Lower lobe of right lung (tissue), 2 donors: Measurements from ENCODE around the gene FPR2. TPM values are rescaled to one million over a fixed set of nuclear protein-coding genes. Genes with fewer than 3 reads are reported as not detected.
"Not testable (repeated sequence)": the region's sequence is repeated elsewhere in the genome, so short reads cannot be mapped to it uniquely, and the experiment has no call there.

Experiments
- ATAC-seq, 2 donors: fragments of 200-7000 bp; cut with Tn5 transposase; one replicate each; pipeline ENCODE4 v1.9.1; 2020 to 2022; ENCODE audit warnings: mild to moderate bottlenecking in 2 of 2, moderate library complexity in 2 of 2
- DNase-seq: peaks from one replicate; pipeline ENCODE4 v3.0.0-alpha.2; 2020
- H3K27ac ChIP-seq: fragments of 200-600 bp; one replicate; pipeline ENCODE4 v1.8.0; 2022
- H3K27me3 ChIP-seq: fragments of 200-600 bp; one replicate; pipeline ENCODE4 v1.8.0; 2022; ENCODE audit warnings: low read depth
- H3K36me3 ChIP-seq: fragments of 200-600 bp; one replicate; pipeline ENCODE4 v1.8.0; 2022; ENCODE audit warnings: mild to moderate bottlenecking
- H3K4me1 ChIP-seq: fragments of 200-600 bp; one replicate; pipeline ENCODE4 v1.8.0; 2022
- H3K4me3 ChIP-seq: fragments of 200-600 bp; one replicate; pipeline ENCODE4 v1.8.0; 2022; ENCODE audit warnings: mild to moderate bottlenecking
- H3K9me3 ChIP-seq: fragments of 200-600 bp; one replicate; pipeline ENCODE4 v1.8.0; 2022
- CTCF ChIP-seq: fragments of 200-600 bp; IDR thresholded peaks from one replicate; pipeline ENCODE4 v1.8.0; 2022; ENCODE audit warnings: antibody characterized with exemption, mild to moderate bottlenecking
- intact Hi-C: fragments of 100-400 bp; cut with DNase I; formaldehyde crosslinking; loops from one replicate; pipeline ENCODE4 v1.11.0; 2022
- total RNA-seq: library from RNA; stranded (reverse); fragmentation: NEBNext Ultra II Directional; extraction: Animal tissue kit (Norgen Biotek cat#: 25700); gene quantifications from one replicate; pipeline ENCODE4 v1.2.1, GENCODE V29; 2021
- donor health status: DM: no; HTN: yes; CAD: no; lungs with severe emphysema.

The FPR2 gene
- total RNA-seq, 1 donor from 2014 or later, result 29.4 TPM

GRCh38 chr19:51733742-51734522, 27.0 kb upstream of the FPR2 start:
- H3K27me3 ChIP-seq, result peaks cover under 1% of the 10 kb centered on the region
- intact Hi-C loops, result no loop called here
- no peak for TF ChIP-seq CTCF

GRCh38 chr19:51735759-51736449, 25.1 kb upstream of the FPR2 start:
- no peak for TF ChIP-seq CTCF
- H3K36me3 ChIP-seq, result no peaks in the 10 kb centered on the region
- peak; percentile 87 for DNase-seq
- no peaks in the 10 kb centered on the region for H3K27me3 ChIP-seq
- no peaks in the 10 kb centered on the region for H3K9me3 ChIP-seq
- no peak overlapping the region for H3K4me3 ChIP-seq
- intact Hi-C loops, result no loop called here
- H3K4me1 ChIP-seq, result peaks cover 5% of the 10 kb centered on the region
- no peak overlapping the region for H3K27ac ChIP-seq
- ATAC-seq, result peak; percentile 90 to 95

More at GRCh38 chr19:51733742-51734522, 27.0 kb upstream of the FPR2 start:
- Histone ChIP-seq H3K36me3 (no peaks in the 10 kb centered on the region), H3K4me1 (peaks cover 5% of the 10 kb centered on the region), H3K27ac (no peak overlapping the region), H3K4me3 (no peak overlapping the region), H3K9me3 (no peaks in the 10 kb centered on the region)
- DNase-seq, result no peak
- ATAC-seq, result no peak

GRCh38 chr19:51737389-51737788, 23.6 kb upstream of the FPR2 start:
- Histone ChIP-seq H3K36me3 (no peaks in the 10 kb centered on the region), H3K9me3 (no peaks in the 10 kb centered on the region), H3K27ac (no peak overlapping the region), H3K27me3 (no peaks in the 10 kb centered on the region), H3K4me3 (no peak overlapping the region), H3K4me1 (peaks cover 5% of the 10 kb centered on the region)
- no peak for TF ChIP-seq CTCF
- DNase-seq (no peak), ATAC-seq (no peak)
- intact Hi-C loops, result no loop called here

GRCh38 chr19:51737924-51738323, 23.1 kb upstream of the FPR2 start:
- no peak overlapping the region for H3K27ac ChIP-seq
- no peaks in the 10 kb centered on the region for H3K36me3 ChIP-seq
- H3K27me3 ChIP-seq, result no peaks in the 10 kb centered on the region
- intact Hi-C loops, result no loop called here
- TF ChIP-seq CTCF, result no peak
- ATAC-seq (no peak), DNase-seq (no peak)
- H3K4me1 ChIP-seq, result peaks cover 5% of the 10 kb centered on the region
- no peaks in the 10 kb centered on the region for H3K9me3 ChIP-seq
- H3K4me3 ChIP-seq, result no peak overlapping the region

- H3K4me3 ChIP-seq, H3K4me1 ChIP-seq, H3K9me3 ChIP-seq, DNase-seq, H3K27me3 ChIP-seq, ATAC-seq, intact Hi-C loops, H3K27ac ChIP-seq, H3K36me3 ChIP-seq: not testable (repeated sequence)
Observed at GRCh38 chr19:51738523-51738922, 22.5 kb upstream of the FPR2 start.
